Activated CD4-positive, alpha-beta T cell treated with anti-CD3 and anti-CD28 coated beads, Interleukin-2, amount 50 U/mL, for 1 hour (primary cell): ENCODE measurements around the gene APP.

Experiments
- DNase-seq: peaks from one replicate; pipeline ENCODE4 v3.0.0-alpha.2; 2020

APP gene

DNA sequence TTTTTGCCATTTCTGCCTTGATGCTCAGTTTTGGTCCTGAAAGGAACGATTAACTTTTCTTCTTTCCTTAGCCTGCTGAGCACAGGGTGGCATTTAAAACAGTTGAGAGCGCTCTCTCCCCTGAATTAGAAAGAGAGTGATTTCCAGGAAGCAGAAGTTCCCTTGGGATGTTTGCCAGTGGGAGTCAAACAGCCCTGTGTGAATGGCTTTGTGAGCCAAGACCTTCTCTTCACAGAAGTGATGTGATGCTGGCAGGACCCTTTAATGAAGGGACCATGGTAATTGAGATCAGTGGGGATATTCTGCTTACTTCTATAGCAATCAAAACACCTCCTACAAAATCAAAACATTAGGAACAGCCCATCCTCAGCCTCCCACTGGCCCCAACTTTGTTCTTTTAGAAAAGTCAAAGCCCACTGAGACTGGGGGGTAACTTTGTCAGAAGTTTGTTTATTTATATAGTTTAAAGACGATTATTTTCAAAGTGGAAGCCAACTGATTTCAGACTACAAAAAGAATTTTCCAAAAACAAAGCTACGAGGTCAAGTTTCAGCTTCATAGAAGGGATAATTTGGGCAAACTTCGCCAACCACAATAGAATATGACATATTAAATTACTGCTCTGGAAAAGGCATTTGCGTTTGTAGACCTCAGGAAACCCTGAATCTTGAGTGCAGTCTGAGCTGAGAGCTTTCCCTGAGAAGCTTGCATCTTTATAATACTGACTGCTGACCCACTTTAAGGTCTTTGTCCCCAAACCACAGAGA is 313.1 kb downstream of the APP start:
- no peak for DNase-seq

DNA sequence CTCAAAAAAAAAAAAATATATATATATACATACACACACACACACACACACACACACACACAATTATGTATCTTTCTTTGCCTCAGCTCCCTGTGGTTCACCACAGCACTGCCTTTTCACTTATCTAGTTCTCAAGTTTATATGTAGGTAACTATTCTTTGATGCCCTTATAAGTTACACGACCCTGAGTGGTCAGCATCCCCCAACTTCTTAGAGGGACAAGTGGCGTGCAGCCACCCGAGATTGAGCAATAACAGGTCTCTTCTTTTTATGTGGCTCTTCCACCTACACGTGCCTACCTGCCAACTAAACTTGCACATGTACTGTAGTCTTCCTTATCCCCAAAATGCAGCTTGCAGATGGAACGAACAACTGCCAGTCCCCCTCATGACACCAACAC is 315.0 kb downstream of the APP start:
- no peak for DNase-seq

DNA sequence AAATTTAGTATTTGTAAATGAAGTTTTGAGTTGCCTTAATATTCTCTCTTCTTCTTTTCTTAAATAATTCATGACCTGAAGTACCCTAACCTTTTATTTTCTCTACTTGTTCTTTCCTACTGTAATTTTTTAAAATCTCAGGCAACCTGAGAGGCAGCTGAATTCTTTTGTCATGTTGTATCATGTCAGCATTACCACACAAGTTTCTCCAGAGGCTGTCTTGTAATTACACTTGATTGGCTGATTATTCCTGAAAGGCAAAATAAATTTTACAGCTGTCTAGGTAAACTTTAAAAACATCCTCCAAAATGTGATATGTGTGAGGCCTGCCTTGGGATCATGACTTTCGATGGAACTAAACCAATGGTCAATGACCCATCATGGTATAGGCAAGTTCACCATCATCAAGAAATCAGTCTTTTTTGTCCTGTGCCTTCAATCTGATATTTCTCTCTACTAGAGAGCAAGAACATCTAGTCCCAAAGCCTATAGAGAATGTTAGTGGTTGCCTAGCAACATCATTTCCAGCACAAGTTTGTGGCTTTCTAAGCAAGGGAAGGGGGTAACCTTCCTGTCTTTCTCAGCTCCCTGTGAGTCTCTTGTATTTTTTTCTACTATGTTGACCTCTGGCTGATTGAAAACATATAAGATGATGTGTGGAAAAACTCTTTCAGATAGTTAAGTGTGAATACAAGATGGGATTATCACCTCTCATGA is 320.3 kb downstream of the APP start:
- DNase-seq: no peak

DNA sequence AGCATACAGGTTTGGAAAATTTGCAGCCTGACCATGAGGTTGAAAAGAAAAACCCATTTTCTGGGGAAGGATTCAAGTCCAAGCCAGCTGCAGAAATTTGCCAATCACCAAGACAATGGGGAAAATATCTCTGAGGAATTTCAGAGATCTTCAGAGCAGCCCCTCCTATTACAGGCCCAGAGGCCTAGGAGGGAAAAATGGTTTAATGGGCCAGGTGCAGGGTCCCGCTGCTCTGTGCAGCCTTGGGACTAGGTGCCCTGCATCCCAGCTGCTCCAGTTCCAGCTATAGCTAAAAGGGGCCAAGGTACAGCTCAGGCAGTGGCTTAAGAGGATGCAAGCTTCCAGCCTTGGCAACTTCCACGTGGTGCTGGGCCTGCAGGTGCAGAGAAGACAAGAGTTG is 322.3 kb downstream of the APP start:
- DNase-seq: no peak

DNA sequence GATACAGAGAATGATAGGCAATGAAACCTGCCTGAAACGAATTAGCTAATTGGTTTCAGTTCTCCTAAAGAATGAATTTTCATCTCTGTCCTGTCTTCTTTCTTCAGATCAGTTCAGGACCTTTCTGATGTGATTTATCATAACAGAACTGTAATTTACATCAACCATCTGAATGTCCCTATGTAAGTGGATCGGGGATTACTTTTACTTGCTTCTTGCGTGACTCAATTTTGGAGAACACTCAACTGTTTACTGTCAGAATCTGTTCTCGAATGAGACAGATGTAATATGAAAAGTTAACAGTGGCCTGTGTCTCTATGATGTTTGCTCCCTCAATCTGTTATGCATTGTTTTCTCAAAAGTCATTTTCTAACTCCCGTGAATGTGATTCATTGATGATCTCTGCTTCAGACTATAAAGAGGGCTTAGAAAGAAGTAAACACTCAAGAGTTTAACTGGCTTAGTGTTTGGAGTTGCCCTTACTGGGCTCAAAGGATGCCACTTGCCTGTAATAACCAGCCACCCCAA is 324.8 kb downstream of the APP start:
- DNase-seq: no peak

DNA sequence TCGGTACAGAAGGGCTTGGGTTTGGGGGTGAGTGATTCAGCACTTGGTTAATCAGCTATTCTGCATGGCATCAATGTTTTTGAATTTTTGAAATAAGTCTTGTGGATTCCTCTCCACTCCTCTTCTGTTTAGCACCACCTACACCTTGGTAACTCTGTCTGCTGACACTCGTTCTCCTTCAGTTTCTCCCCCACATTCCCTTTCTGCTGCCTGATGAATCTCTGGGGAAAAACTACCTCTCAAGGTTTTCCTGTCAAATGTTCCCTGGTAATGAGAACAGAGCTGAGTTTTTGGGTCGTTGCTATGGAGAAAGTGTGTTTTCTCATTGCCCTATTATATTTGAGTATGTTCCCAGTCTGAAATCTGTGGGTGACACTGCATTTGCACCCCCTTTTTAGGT is 327.6 kb downstream of the APP start:
- DNase-seq: no peak

DNA sequence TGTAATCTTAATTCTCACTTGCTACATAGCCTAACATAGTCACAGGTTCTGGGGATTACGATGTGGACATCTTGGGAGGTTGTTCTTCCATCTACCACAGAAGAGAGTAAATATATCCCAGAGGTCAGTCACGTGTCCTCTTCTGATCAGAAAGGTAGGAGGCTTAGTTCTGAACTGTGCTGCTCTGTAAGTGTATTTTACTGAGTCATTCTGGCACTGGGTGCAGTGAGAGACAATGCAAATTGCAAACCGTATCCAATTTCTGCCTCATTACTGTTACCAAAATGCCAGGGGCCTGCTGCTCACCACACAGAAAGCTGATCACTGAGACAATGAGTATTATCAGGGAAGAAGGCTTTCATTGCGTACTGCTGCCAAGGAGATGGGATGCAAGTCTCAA is 331.8 kb downstream of the APP start:
- DNase-seq: no peak

DNA sequence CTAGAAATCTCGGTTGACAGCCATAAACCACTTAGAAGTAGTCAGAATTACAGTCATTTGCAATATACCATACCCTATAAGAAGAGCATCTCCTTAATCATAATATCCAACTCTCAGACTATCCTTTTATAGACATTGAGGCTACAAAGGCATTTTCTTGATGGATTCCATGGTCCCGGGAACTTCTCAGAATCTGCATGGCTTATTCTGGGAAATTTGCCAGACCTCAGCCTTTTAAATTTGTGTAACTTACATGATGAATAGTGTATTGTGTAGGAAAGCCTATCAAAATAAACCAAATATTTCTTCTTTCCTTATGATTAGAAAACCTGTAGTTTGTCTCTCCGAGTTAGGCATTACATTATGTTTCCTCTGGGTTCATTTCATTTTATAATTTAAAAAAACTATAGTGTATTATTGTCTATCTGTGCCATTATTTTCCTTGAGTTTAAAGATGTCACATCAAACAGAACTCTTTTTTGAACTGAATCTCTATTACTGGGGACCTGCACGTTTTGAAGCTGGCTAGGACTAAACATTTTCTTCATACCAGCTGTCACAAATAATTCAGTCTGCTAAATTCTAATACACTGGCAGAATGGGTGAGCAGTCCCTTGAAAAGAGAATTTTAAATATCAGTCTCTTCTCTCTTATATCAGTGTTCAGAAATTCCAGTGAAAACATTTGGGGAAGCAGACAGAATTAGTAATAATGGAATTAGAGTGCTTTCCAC is 332.9 kb downstream of the APP start:
- no peak for DNase-seq

DNA sequence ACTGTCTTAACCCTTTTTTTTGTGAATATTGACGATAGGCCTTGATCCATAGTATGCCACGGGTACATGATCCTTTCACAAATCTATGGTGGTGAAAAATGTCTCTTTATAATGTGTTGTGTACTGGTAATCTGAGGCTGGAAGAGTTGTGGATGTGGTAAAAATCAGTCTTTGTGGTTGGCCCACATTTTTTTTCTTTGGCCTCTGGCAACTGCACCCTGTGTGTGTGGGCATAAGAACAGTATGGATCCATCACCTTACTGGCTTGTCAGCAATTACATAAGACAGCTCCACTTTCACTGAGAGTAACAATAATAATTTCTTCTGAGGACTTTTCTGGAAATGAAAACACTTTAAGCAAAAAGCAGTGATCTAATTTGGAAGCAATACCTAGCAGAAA is 334.2 kb downstream of the APP start:
- DNase-seq: no peak

DNA sequence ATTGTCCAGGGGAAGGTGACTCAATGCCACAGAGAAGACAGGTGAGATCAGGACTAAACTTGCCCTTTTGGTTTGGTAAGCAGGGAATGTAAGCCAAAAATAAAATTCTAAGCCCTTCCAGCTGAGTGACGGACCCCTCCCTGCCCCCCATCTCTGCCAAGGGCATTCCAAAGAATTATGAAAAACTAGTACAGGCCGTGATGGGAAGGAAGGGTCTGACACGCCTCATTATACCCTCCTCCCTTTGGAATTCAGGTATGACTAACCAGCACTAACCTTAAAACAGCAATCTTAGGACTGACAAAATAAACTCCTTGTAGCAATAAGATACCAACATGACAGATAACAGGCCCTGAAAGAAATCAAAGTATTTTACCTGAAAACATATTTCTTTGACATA is 336.2 kb downstream of the APP start:
- no peak for DNase-seq

DNA sequence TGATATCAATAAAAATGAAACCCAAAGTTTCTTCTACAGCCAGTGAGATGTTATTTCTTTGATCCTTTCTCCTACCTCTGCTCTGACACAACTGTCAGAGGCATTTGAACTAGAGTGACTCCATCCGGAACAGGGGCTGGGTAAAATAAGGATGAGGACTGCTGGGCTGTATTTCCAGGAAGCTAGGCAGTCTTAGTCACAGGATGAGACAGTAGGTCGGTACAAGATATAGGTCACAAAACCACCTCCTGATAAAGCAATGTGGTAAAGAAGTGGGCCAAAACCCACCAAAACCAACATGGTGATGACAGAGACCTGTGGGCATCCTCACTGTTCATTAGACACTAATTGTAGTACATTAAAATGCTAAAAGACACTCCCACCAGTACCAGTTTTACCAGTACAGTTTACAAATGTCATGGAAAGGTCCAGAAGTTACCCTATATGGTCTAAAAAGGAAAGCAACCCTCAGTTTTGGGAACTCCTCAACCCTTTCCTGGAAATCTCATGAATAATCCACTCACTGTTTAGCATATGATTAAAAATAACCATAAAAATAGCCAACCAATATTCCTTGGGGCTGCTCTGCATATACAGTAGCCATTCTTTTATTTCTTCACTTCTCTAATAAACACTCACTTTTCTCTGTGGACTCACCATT is 339.1 kb downstream of the APP start:
- no peak for DNase-seq
